Adrenal gland (tissue), 12 donors: ENCODE data around the gene WHRN. TPM values are rescaled to one million over a fixed set of nuclear protein-coding genes. Genes with fewer than 3 reads are reported as not detected.

ENCODE experiments used
- DNase-seq, 7 donors: peaks; one replicate each; pipeline ENCODE4 v3.0.0-alpha.2; 2019 to 2020
- H3K27ac ChIP-seq, 5 donors: fragments of 200-600 bp; sonication (generic) in 4 of 5; 1 replicate in 3 of 5; 2 replicates in 2 of 5; pipeline versions ENCODE4 v1.5.1 to v1.8.0; 2016 to 2020; ENCODE audit warnings: mild to moderate bottlenecking in 1 of 5
- H3K27me3 ChIP-seq: fragments of 200-600 bp; 2 replicates; pipeline ENCODE4 v1.8.0; 2021
- H3K36me3 ChIP-seq, 2 donors: fragments of 200-600 bp; replicated peaks in 1 of 2; 1 replicate in 1 of 2; 2 replicates in 1 of 2; pipeline versions ENCODE4 v1.5.1 to v1.8.0; 2018 to 2022
- H3K4me1 ChIP-seq, 2 donors: fragments of 200-600 bp; replicated peaks in 1 of 2; 1 replicate in 1 of 2; 2 replicates in 1 of 2; pipeline versions ENCODE4 v1.5.1 to v1.8.0; 2018 to 2021
- H3K4me3 ChIP-seq, 4 donors: fragments of 200-600 bp; sonication (generic) in 3 of 4; one replicate each; pipeline ENCODE4 v1.5.1; 2016 to 2018
- H3K9me3 ChIP-seq, 3 donors: fragments of 200-600 bp; sonication (generic) in 1 of 3; replicated peaks in 1 of 3; 1 replicate in 2 of 3; 2 replicates in 1 of 3; pipeline versions ENCODE4 v1.5.1 to v1.8.0; 2016 to 2021
- POLR2A ChIP-seq, 2 donors: fragments of 450-650 bp; IDR thresholded peaks; one replicate each; pipeline ENCODE4 v1.6.1; 2017; ENCODE audit warnings: antibody characterized with exemption in 2 of 2, mild to moderate bottlenecking in 2 of 2, moderate library complexity in 1 of 2
- WGBS, 4 donors: extraction: QIAGEN DNeasy Blood & Tissue Kit in 2 of 4; methylation state at CpG; one replicate each; pipeline versions ENCODE4 v1.1.5 to v1.1.7; 2013 to 2017; 5-methylcytosine and 5-hydroxymethylcytosine counted together
- intact Hi-C, 2 donors: fragments of 100-400 bp; cut with DNase I; formaldehyde crosslinking; loops; one replicate each; pipeline versions ENCODE4 v1.14.1 to v1.15.0; 2022 to 2023
- polyA plus RNA-seq, 3 donors: library from polyadenylated mRNA; stranded (reverse); fragments of 200-250 nt in 2 of 3; fragments of 350-450 nt in 1 of 3; fragmentation: Illumina TruSeq in 1 of 3; extraction: RNeasy Lipid Tissue Mini Kit (QIAGEN cat#74804) in 1 of 3; gene quantifications; one replicate each; pipeline ENCODE4 v1.2.3, GENCODE V29; 2013 to 2014
- total RNA-seq, 9 donors: library from RNA; depleted of rRNA in 4 of 9; stranded (reverse); fragments of >200 nt in 4 of 9; fragments of 120-200 nt in 1 of 9; fragmentation: NEBNext Ultra II Directional in 1 of 9; extraction: Animal tissue kit (Norgen Biotek cat#: 25700) in 1 of 9; gene quantifications; one replicate each; pipeline versions ENCODE4 v1.1.0 to v1.2.4, GENCODE V29; 2013 to 2023
- TF ChIP-seq, protein P1 (sequence below), 6 experiments: fragments of 450-650 bp in 4 of 6; fragments of 200-600 bp in 2 of 6; sonication (generic) in 1 of 6; IDR thresholded peaks; 1 replicate in 5 of 6; 2 replicates in 1 of 6; pipeline versions ENCODE4 v1.5.1 to v1.8.0; 2016 to 2021; ENCODE audit warnings: antibody characterized with exemption in 6 of 6, mild to moderate bottlenecking in 2 of 6, moderate library complexity in 1 of 6
- donor health status: healthy with polysubstance abuse.
- donor health status: Bipolar disorder and iron deficiency.
- donor health status: DM: yes; HTN: yes; CAD: no.
- donor health status: DM: no; HTN: no; CAD: no.
- donor health status: DM: no; HTN: no; CAD: no.
- donor health status: DM: yes; HTN: yes; CAD: no.

Gene WHRN
- total and polyA plus RNA-seq, 12 donors, result 33.4 to 359 (median 96.4) TPM

GRCh38 chr9:114450181-114450580 lies 55.1 kb downstream of the WHRN start:
- Histone ChIP-seq H3K36me3 (no peaks in the 10 kb centered on the region), H3K27ac (peak overlapping the region in 4 of 5 donors; percentile 0 to 81 (median 74)), H3K27me3 (no peaks in the 10 kb centered on the region), H3K4me3 (no peak overlapping the region), H3K9me3 (no peaks in the 10 kb centered on the region), H3K4me1 (peaks cover 39 to 53% of the 10 kb centered on the region in 2 donors)
- WGBS, 4 donors, result 36 to 49% (median 47%) methylated on average over 2 to 3 of the region's 3 CpGs
- no peak for TF ChIP-seq POLR2A (IDR thresholded peaks at IDR 0.05)
- TF ChIP-seq, protein P1, sequence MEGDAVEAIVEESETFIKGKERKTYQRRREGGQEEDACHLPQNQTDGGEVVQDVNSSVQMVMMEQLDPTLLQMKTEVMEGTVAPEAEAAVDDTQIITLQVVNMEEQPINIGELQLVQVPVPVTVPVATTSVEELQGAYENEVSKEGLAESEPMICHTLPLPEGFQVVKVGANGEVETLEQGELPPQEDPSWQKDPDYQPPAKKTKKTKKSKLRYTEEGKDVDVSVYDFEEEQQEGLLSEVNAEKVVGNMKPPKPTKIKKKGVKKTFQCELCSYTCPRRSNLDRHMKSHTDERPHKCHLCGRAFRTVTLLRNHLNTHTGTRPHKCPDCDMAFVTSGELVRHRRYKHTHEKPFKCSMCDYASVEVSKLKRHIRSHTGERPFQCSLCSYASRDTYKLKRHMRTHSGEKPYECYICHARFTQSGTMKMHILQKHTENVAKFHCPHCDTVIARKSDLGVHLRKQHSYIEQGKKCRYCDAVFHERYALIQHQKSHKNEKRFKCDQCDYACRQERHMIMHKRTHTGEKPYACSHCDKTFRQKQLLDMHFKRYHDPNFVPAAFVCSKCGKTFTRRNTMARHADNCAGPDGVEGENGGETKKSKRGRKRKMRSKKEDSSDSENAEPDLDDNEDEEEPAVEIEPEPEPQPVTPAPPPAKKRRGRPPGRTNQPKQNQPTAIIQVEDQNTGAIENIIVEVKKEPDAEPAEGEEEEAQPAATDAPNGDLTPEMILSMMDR (IDR thresholded peaks at IDR 0.05), result no peak
- intact Hi-C loops, result no loop called here
- DNase-seq, result peak in 5 of 7 donors; percentile 22 to 57 (median 35)

- Histone ChIP-seq H3K27ac (peak overlapping the region in 3 of 5 donors; percentile 30 to 78 (median 44)), H3K36me3 (no peaks in the 10 kb centered on the region), H3K4me3 (no peak overlapping the region), H3K27me3 (no peaks in the 10 kb centered on the region), H3K9me3 (no peaks in the 10 kb centered on the region), H3K4me1 (peaks cover 40 to 57% of the 10 kb centered on the region in 2 donors)
- peak in 2 of 7 donors; percentile 13 to 31 for DNase-seq
- intact Hi-C loops, result no loop called here
- TF ChIP-seq, protein P1 (IDR thresholded peaks at IDR 0.05), result no peak
- no peak for TF ChIP-seq POLR2A (IDR thresholded peaks at IDR 0.05)
- WGBS, 4 donors, result 20 to 80% (median 62%) methylated on average over 1 to 5 of the region's 5 CpGs
Measured at GRCh38 chr9:114449236-114449635, 56.0 kb downstream of the WHRN start.

DNA sequence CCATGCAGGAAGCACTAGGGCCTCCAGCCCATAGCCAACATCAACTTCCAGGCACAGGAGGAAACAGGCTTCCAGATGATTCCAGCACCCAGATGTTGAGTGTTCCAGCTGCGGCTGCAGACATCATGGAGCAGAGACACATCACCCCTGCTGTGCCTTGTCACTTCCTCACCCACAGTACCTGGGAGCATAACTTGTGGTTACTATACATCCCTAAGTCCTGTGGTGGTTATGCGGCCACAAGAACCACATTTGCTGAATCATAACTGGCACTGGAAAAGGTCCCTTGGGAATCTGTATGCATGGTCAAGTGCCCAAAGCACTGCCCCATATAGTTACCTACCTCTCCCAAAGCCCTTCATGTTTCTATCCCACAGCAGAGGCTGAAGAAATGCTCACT lies 56.6 kb downstream of the WHRN start:
- no peaks in the 10 kb centered on the region for H3K9me3 ChIP-seq
- no peak overlapping the region for H3K4me3 ChIP-seq
- peak overlapping the region in 2 of 5 donors; percentile 44 to 78 for H3K27ac ChIP-seq
- peak in 2 of 7 donors; percentile 13 to 28 for DNase-seq
- intact Hi-C loops, result no loop called here
- WGBS, 4 donors, result 65 to 82% (median 77%) methylated on average over 2 of the region's 2 CpGs
- no peaks in the 10 kb centered on the region for H3K36me3 ChIP-seq
- no peaks in the 10 kb centered on the region for H3K27me3 ChIP-seq
- no peak for TF ChIP-seq POLR2A (IDR thresholded peaks at IDR 0.05)
- TF ChIP-seq, protein P1 (IDR thresholded peaks at IDR 0.05), result no peak
- H3K4me1 ChIP-seq, result peaks cover 40 to 57% of the 10 kb centered on the region in 2 donors

- peak in 3 of 7 donors; percentile 13 to 46 (median 22) for DNase-seq
- intact Hi-C loops, result no loop called here
- no peaks in the 10 kb centered on the region for H3K9me3 ChIP-seq
- TF ChIP-seq POLR2A (IDR thresholded peaks at IDR 0.05), result no peak
- TF ChIP-seq, protein P1 (IDR thresholded peaks at IDR 0.05), result no peak
- no peaks in the 10 kb centered on the region for H3K36me3 ChIP-seq
- peak overlapping the region; percentile 35 to 80 (median 63) for H3K27ac ChIP-seq
- peaks cover 42 to 64% of the 10 kb centered on the region in 2 donors for H3K4me1 ChIP-seq
- H3K4me3 ChIP-seq, result no peak overlapping the region
- WGBS, 4 donors, result 51 to 63% (median 57%) methylated on average over 8 of the region's 8 CpGs
- H3K27me3 ChIP-seq, result no peaks in the 10 kb centered on the region
Measured at GRCh38 chr9:114446672-114447450, 58.4 kb downstream of the WHRN start.
